Body of pancreas (tissue), 4 donors: ENCODE results near the gene FNIP1. TPM values are rescaled to one million over a fixed set of nuclear protein-coding genes. Genes with fewer than 3 reads are reported as not detected.
A peak's percentile ranks its signal among the peaks of the same experiment; 100 is the strongest.
"Not testable (repeated sequence)": the region's sequence is repeated elsewhere in the genome, so short reads cannot be mapped to it uniquely, and the experiment has no call there.

Experiments
- ATAC-seq: fragments of 150-250 bp; one replicate; pipeline ENCODE4 v1.9.1; 2016
- DNase-seq, 4 donors: peaks; one replicate each; pipeline ENCODE4 v3.0.0-alpha.2; 2019
- H3K27ac ChIP-seq, 4 donors: fragments of 200-600 bp; sonication (generic); 1 replicate in 3 of 4; 2 replicates in 1 of 4; pipeline versions ENCODE4 v1.5.1 to v1.6.1; 2016 to 2019; ENCODE audit warnings: mild to moderate bottlenecking in 1 of 4, mixed read lengths in 1 of 4, moderate library complexity in 1 of 4
- H3K27me3 ChIP-seq, 2 donors: fragments of 200-600 bp; sonication (generic); one replicate each; pipeline ENCODE4 v1.6.0; 2016; ENCODE audit warnings: mild to moderate bottlenecking in 1 of 2
- H3K36me3 ChIP-seq, 2 donors: fragments of 200-600 bp; sonication (generic); replicated peaks in 1 of 2; 2 replicates each; pipeline ENCODE4 v1.5.1; 2016; ENCODE audit warnings: low read depth in 2 of 2; ENCODE audit not compliant: insufficient read depth in 1 of 2
- H3K4me1 ChIP-seq: fragments of 200-600 bp; sonication (generic); one replicate; pipeline ENCODE4 v1.6.0; 2016
- H3K4me3 ChIP-seq, 2 donors: fragments of 200-600 bp; sonication (generic); 1 replicate in 1 of 2; 2 replicates in 1 of 2; pipeline ENCODE4 v1.5.1; 2016 to 2019
- H3K9me3 ChIP-seq, 3 donors: fragments of 200-600 bp; sonication (generic); 1 replicate in 2 of 3; 2 replicates in 1 of 3; pipeline ENCODE4 v1.5.1; 2016
- CTCF ChIP-seq, 7 experiments: fragments of 450-650 bp in 4 of 7; fragments of 200-600 bp in 3 of 7; sonication (generic) in 3 of 7; IDR thresholded peaks; one replicate each; pipeline ENCODE4 v1.5.1; 2016 to 2019; ENCODE audit warnings: antibody characterized with exemption in 7 of 7
- POLR2A ChIP-seq, 3 donors: fragments of 450-650 bp; IDR thresholded peaks; one replicate each; pipeline ENCODE4 v1.6.1; 2016; ENCODE audit warnings: antibody characterized with exemption in 3 of 3, mild to moderate bottlenecking in 2 of 3
- WGBS, 2 donors: methylation state at CpG; one replicate each; pipeline ENCODE4 v1.1.5; 2017; 5-methylcytosine and 5-hydroxymethylcytosine counted together
- intact Hi-C: fragments of 100-400 bp; cut with DNase I; formaldehyde crosslinking; loops from one replicate; pipeline ENCODE4 v1.15.1; 2023
- total RNA-seq, 2 donors: library from RNA; depleted of rRNA; stranded (reverse); fragments of >200 nt; gene quantifications; one replicate each; pipeline ENCODE4 v1.1.0, GENCODE V29; 2016

FNIP1 gene
- total RNA-seq, 2 donors from 2014 or later, result 20.5 to 35.9 TPM

GRCh38 chr5:131679911-131680310, 116.9 kb downstream of the FNIP1 start:
- Histone ChIP-seq H3K27me3 (no peaks in the 10 kb centered on the region), H3K4me1 (peaks cover 5% of the 10 kb centered on the region), H3K4me3 (no peak overlapping the region), H3K36me3 (peaks cover 0 to 13% of the 10 kb centered on the region in 2 donors), H3K27ac (no peak overlapping the region), H3K9me3 (no peaks in the 10 kb centered on the region)
- ATAC-seq, result no peak
- TF ChIP-seq CTCF (IDR thresholded peaks at IDR 0.05) (no peak), POLR2A (IDR thresholded peaks at IDR 0.05) (no peak)
- intact Hi-C loops, result no loop called here
- no peak for DNase-seq
- WGBS, 2 donors, result 45 to 61% methylated on average over 1 of the region's 1 CpG

DNA sequence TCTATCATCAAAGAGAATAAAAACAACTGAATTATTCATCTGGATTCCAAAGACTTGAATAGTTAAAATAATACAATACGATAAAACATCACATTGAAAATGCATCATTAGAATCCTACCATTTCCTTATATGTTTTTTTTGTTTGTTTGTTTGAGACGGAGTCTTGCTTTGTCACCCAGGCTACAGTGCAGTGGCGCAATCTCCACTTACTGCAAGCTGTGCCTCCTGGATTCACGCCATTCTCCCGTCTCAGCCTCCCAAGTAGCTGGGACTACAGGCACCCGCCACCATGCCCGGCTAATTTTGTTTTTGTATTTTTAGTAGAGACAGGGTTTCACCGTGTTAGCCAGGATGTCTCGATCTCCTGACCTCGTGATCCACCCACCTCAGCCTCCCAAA, 118.5 kb downstream of the FNIP1 start:
- H3K4me1 ChIP-seq, ATAC-seq, H3K27me3 ChIP-seq, H3K27ac ChIP-seq, H3K9me3 ChIP-seq, DNase-seq, intact Hi-C loops, H3K4me3 ChIP-seq: not testable (repeated sequence)
- H3K36me3 ChIP-seq, result peaks cover 0 to 13% of the 10 kb centered on the region in 2 donors
- WGBS, 2 donors, result 93 to 97% methylated on average over 10 of the region's 10 CpGs

GRCh38 chr5:131677115-131677514, 119.7 kb downstream of the FNIP1 start:
- ATAC-seq, result no peak
- Histone ChIP-seq H3K27ac (no peak overlapping the region), H3K36me3 (peaks cover 0 to 13% of the 10 kb centered on the region in 2 donors), H3K4me3 (no peak overlapping the region), H3K4me1 (peaks cover 12% of the 10 kb centered on the region), H3K27me3 (no peaks in the 10 kb centered on the region), H3K9me3 (no peaks in the 10 kb centered on the region)
- DNase-seq, result no peak
- 88 to 91% methylated on average over 3 of the region's 3 CpGs for WGBS, 2 donors
- TF ChIP-seq CTCF (IDR thresholded peaks at IDR 0.05) (no peak), POLR2A (IDR thresholded peaks at IDR 0.05) (no peak)
- intact Hi-C loops, result no loop called here

DNA sequence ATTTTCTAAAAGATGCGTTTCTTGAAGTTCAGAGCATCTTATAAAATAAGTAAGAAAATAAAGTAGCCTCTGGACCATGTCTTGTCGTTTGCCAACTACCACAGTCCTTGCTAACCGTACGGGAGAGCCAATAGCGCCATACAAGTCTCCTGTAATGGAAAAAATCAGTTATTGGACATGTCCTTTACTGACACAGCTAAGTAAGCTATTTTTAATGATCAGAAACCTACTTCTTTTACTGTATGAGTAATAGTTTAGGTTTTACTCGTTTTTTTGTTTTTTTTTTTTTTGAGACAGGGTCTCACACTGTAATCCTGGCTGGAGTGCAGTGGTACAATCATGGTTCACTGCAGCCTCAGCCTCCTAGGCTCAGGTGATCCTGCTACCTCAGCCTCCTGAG, 124.0 kb downstream of the FNIP1 start:
- no peak for DNase-seq
- Histone ChIP-seq H3K27me3 (no peaks in the 10 kb centered on the region), H3K4me1 (peaks cover 19% of the 10 kb centered on the region), H3K36me3 (peaks cover 0 to 8% of the 10 kb centered on the region in 2 donors), H3K4me3 (no peak overlapping the region), H3K9me3 (no peaks in the 10 kb centered on the region), H3K27ac (peak overlapping the region in 1 of 4 donors; percentile 8)
- TF ChIP-seq POLR2A (IDR thresholded peaks at IDR 0.05) (no peak), CTCF (IDR thresholded peaks at IDR 0.05) (no peak)
- no peak for ATAC-seq
- intact Hi-C loops, result no loop called here
- 64 to 66% methylated on average over 6 of the region's 6 CpGs for WGBS, 2 donors

DNA sequence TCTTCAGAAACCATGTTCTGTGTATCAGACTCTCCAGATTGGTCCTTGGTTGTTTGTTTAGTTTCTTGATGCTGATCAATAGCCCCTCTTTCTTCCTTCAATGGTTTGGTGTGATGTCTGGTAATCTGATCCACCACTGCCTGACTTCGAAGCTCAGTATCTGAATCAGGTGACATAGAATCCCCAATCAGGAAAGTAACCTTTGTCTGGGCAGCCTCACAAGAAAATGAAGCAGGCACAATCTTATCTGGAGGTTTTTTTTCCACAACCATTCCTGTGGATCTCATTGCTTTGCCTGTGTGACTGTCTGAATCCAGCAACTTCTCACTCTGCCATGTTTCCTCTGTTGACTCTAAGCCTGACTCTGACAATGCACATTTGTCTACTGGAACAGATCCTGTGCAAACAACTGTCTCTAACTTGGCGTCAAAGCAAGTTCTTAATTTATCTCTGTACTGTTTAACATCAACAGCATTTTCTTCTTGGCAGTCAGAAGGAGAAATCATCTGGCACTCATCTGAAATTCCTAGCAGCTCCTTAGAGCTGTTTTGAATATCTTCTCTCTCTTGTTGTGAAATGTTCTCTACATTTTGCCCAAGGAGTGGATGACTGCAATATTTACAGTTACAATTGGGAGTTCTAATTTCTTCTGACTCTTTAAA, 124.7 kb downstream of the FNIP1 start:
- TF ChIP-seq POLR2A (IDR thresholded peaks at IDR 0.05) (no peak), CTCF (IDR thresholded peaks at IDR 0.05) (no peak)
- Histone ChIP-seq H3K27ac (peak overlapping the region in 3 of 4 donors; percentile 3 to 48 (median 8)), H3K9me3 (no peaks in the 10 kb centered on the region), H3K4me3 (no peak overlapping the region), H3K4me1 (peaks cover 19% of the 10 kb centered on the region), H3K36me3 (peaks cover 0 to 5% of the 10 kb centered on the region in 2 donors), H3K27me3 (no peaks in the 10 kb centered on the region)
- DNase-seq (peak in 1 of 4 donors; percentile 40), ATAC-seq (peak; percentile 80)
- WGBS, 2 donors, result 7 to 17% methylated on average over 2 of the region's 2 CpGs
- intact Hi-C loops, result no loop called here
